Ovary (tissue), 9 donors: ENCODE results near the gene ANKFN1. TPM values are rescaled to one million over a fixed set of nuclear protein-coding genes. Genes with fewer than 3 reads are reported as not detected.

Source experiments
- DNase-seq, 5 donors: peaks; one replicate each; pipeline ENCODE4 v3.0.0-alpha.2; 2019 to 2020
- H3K27ac ChIP-seq, 2 donors: fragments of 200-600 bp; one replicate each; pipeline versions ENCODE4 v1.5.1 to v1.8.0; 2019 to 2022
- H3K27me3 ChIP-seq: fragments of 200-600 bp; one replicate; pipeline ENCODE4 v1.8.0; 2022
- H3K36me3 ChIP-seq: fragments of 200-600 bp; sonication (generic); one replicate; pipeline ENCODE4 v1.5.1; 2019
- H3K4me1 ChIP-seq: one replicate; pipeline ENCODE4 v1.8.1; 2013; ENCODE audit warnings: mild to moderate bottlenecking, moderate library complexity; ENCODE audit not compliant: insufficient read depth
- H3K4me3 ChIP-seq: fragments of 200-600 bp; sonication (generic); one replicate; pipeline ENCODE4 v1.5.1; 2017
- H3K9me3 ChIP-seq, 2 donors: fragments of 200-600 bp in 1 of 2; sonication (generic) in 1 of 2; one replicate each; pipeline versions ENCODE4 v1.5.1 to v1.8.1; 2013 to 2019; ENCODE audit warnings: mild to moderate bottlenecking in 1 of 2, moderate library complexity in 1 of 2
- EP300 ChIP-seq: sonication (generic); formaldehyde crosslinking; IDR thresholded peaks from one replicate; pipeline ENCODE4 v1.6.1; 2017; ENCODE audit warnings: antibody characterized with exemption
- POLR2A ChIP-seq: fragments of 450-650 bp; IDR thresholded peaks from one replicate; pipeline ENCODE4 v1.6.1; 2017; ENCODE audit warnings: antibody characterized with exemption, mild to moderate bottlenecking, moderate library complexity
- WGBS, 3 donors: extraction: QIAGEN DNeasy Blood & Tissue Kit in 1 of 3; methylation state at CpG; one replicate each; pipeline versions ENCODE4 v1.1.5 to v1.1.7; 2013 to 2017; 5-methylcytosine and 5-hydroxymethylcytosine counted together
- intact Hi-C, 4 donors: fragments of 100-400 bp; cut with DNase I; formaldehyde crosslinking; loops; one replicate each; pipeline versions ENCODE4 v1.11.0 to v1.15.1; 2022 to 2023
- polyA plus RNA-seq, 2 donors: library from polyadenylated mRNA; stranded (reverse); fragments of 200-250 nt in 1 of 2; fragments of 350-450 nt in 1 of 2; fragmentation: Illumina TruSeq in 1 of 2; extraction: RNeasy Lipid Tissue Mini Kit (QIAGEN cat#74804) in 1 of 2; gene quantifications; one replicate each; pipeline ENCODE4 v1.2.3, GENCODE V29; 2013 to 2014
- total RNA-seq, 7 donors: library from RNA; depleted of rRNA in 2 of 7; stranded (reverse); fragments of >200 nt in 2 of 7; fragmentation: NEBNext Ultra II Directional in 3 of 7; extraction: Animal tissue kit (Norgen Biotek cat#: 25700) in 3 of 7; gene quantifications; one replicate each; pipeline versions ENCODE4 v1.1.0 to v1.2.4, GENCODE V29; 2016 to 2023
- TF ChIP-seq, protein P1 (sequence below), 3 donors: fragments of 450-650 bp in 2 of 3; fragments of 200-600 bp in 1 of 3; IDR thresholded peaks; one replicate each; pipeline versions ENCODE4 v1.5.1 to v1.8.0; 2016 to 2022; ENCODE audit warnings: antibody characterized with exemption in 3 of 3, mild to moderate bottlenecking in 1 of 3
- donor health status: DM: no; HTN: no; CAD: no; lungs with moderate emphysema.
- donor health status: DM: no; HTN: no; CAD: no.
- donor health status: Bipolar disorder and iron deficiency.
- donor health status: DM: yes; HTN: yes; CAD: no.
- donor health status: DM: no; HTN: no; CAD: no.
- donor health status: DM: yes; HTN: yes; CAD: no.

Gene ANKFN1
- total and polyA plus RNA-seq, 9 donors, result 0.02 to 4.4 (median 0.54) TPM; not detected in 3

DNA sequence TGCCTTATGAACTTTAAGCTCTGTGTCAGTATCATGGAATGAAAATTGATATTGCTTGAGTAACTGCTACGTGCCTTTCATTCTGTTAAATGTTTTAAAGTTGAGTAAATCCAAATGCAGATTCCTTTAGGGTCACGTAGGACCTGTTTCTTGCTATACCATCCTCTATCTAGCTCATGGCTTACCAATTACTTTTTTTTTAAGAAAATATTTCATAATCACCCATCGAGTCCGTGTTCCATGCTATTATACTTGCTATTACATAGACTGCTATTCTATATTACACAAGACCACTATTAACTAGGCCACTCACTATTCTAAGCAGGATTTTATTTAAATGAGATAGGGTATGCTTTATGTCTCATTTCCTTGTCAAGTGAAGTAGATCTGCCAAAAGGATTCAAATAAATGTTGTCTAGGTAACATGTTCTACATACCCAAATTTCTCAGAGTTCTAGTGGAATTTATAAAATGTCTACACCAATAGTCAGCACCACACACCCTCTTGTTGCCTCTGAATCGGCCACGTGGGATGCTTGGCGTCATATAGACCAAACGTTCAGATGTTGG, 11.9 kb downstream of the ANKFN1 start:
- TF ChIP-seq EP300 (no peak), POLR2A (no peak)
- TF ChIP-seq, protein P1, sequence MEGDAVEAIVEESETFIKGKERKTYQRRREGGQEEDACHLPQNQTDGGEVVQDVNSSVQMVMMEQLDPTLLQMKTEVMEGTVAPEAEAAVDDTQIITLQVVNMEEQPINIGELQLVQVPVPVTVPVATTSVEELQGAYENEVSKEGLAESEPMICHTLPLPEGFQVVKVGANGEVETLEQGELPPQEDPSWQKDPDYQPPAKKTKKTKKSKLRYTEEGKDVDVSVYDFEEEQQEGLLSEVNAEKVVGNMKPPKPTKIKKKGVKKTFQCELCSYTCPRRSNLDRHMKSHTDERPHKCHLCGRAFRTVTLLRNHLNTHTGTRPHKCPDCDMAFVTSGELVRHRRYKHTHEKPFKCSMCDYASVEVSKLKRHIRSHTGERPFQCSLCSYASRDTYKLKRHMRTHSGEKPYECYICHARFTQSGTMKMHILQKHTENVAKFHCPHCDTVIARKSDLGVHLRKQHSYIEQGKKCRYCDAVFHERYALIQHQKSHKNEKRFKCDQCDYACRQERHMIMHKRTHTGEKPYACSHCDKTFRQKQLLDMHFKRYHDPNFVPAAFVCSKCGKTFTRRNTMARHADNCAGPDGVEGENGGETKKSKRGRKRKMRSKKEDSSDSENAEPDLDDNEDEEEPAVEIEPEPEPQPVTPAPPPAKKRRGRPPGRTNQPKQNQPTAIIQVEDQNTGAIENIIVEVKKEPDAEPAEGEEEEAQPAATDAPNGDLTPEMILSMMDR (IDR thresholded peaks at IDR 0.05), result no peak
- Histone ChIP-seq H3K36me3 (no peaks in the 10 kb centered on the region), H3K9me3 (no peaks in the 10 kb centered on the region), H3K4me3 (no peak overlapping the region), H3K27me3 (no peaks in the 10 kb centered on the region), H3K4me1 (no peaks in the 10 kb centered on the region), H3K27ac (no peak overlapping the region)
- intact Hi-C loops, result no loop called here
- no peak for DNase-seq
- WGBS, 3 donors, result 77 to 87% (median 79%) methylated on average over 8 of the region's 8 CpGs

DNA sequence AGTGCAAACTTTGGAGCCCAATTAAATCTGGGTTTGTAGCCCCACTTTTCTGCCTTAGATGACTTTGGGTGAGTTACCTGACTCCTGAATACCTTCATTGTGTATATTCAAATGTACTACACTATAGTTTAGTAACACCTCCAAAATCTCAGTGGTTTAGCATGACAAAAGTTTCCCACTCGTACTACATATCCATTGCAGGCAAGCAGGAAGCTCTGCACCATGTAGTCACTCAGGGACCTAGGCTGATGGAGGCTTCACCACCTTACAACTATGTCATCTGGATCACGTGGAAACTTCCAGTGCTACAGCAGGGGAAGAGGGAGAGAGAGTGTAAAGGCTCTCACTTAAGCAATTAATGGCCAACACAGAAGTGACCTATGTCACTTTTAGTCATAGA, 14.2 kb downstream of the ANKFN1 start:
- Histone ChIP-seq H3K27ac (no peak overlapping the region), H3K9me3 (no peaks in the 10 kb centered on the region), H3K36me3 (no peaks in the 10 kb centered on the region), H3K27me3 (no peaks in the 10 kb centered on the region), H3K4me3 (no peak overlapping the region), H3K4me1 (no peaks in the 10 kb centered on the region)
- 55 to 69% (median 66%) methylated on average over 2 of the region's 2 CpGs for WGBS, 3 donors
- intact Hi-C loops, result no loop called here
- no peak for TF ChIP-seq POLR2A
- TF ChIP-seq, protein P1 (IDR thresholded peaks at IDR 0.05), result no peak
- no peak for TF ChIP-seq EP300
- DNase-seq, result no peak

DNA sequence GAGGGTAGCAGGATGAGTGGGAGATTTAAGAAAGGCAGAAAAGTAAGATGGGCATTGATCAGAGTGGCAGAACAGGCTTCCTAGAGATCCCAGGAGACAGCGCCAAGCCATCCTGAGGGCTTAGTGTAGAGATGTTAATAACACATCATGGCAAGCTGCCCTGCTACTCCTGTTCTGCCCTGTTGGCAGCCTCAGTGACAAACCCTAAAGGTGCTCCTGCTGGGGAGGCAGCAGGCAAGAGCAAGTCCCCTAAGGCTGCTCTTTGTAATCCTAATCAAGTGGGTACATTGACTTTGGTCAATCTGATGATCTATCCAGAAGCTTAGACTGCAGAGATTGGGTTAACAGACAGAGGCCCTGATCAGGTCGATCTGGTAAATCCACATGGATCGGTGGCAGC, 16.3 kb downstream of the ANKFN1 start:
- H3K4me1 ChIP-seq, result no peaks in the 10 kb centered on the region
- TF ChIP-seq EP300 (no peak), POLR2A (no peak)
- TF ChIP-seq, protein P1 (IDR thresholded peaks at IDR 0.05), result no peak
- intact Hi-C loops, result no loop called here

DNA sequence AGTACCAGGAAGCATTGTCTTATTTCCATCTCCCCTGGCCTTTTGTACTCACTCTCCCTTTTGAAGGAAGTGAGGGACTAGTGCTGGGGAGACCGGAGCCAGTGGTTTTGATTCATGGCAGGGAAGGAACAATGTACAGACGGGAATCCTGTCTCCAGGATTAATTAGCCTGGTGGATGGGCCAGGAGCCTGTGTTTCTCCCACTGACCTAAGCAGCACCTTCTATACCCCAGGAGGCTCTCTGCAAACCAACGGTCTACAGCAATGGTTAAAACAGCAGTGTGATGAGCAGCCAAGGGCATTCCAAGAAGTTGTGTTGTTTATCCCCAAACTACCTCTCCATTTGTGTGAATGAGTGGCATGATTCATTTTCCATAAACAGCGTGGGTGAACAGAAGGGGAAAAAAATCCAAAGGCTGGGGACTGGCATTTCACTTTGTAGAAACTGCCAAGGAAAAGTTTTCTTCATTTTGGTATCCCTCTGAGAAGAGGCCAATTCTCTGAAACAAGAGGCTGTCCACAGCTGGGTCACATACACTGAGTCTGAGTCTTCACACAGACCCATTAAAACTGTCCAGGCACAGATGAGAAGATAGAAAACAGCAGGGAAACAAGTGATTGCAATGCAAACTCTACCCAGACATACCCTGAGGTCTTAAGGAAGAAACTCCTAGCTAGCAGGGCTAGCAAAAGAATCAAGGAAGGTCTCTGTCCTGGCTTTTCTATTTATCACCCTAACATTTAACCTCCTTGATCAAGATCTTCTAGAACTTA, 18.1 kb downstream of the ANKFN1 start:
- Histone ChIP-seq H3K9me3 (no peaks in the 10 kb centered on the region), H3K4me1 (no peaks in the 10 kb centered on the region), H3K36me3 (no peaks in the 10 kb centered on the region), H3K27ac (no peak overlapping the region), H3K27me3 (no peaks in the 10 kb centered on the region), H3K4me3 (no peak overlapping the region)
- intact Hi-C loops, result no loop called here
- WGBS, 3 donors, result 40 to 53% (median 53%) methylated on average over 4 of the region's 4 CpGs
- TF ChIP-seq POLR2A (no peak), EP300 (no peak)
- TF ChIP-seq, protein P1 (IDR thresholded peaks at IDR 0.05), result no peak
- no peak for DNase-seq

More for the DNA sequence above, 16.3 kb downstream of the ANKFN1 start:
- WGBS, 3 donors, result 78 to 85% (median 83%) methylated on average over 3 of the region's 3 CpGs
- H3K9me3 ChIP-seq, result no peaks in the 10 kb centered on the region
- no peak overlapping the region for H3K4me3 ChIP-seq
- H3K27me3 ChIP-seq, result no peaks in the 10 kb centered on the region
- H3K36me3 ChIP-seq, result no peaks in the 10 kb centered on the region
- no peak overlapping the region for H3K27ac ChIP-seq
- DNase-seq, result no peak
